ENCODE measurements around the gene PDE3A.
"Not testable (repeated sequence)": the region's sequence is repeated elsewhere in the genome, so short reads cannot be mapped to it uniquely, and the experiment has no call there.

Gene PDE3A

GRCh38 chr12:20372326-20373096 is 4.2 kb downstream of the PDE3A start:
- TF ChIP-seq CTCF (IDR thresholded peaks at IDR 0.05): no peak
- peak overlapping the region; percentile 83 for H3K4me3 ChIP-seq
- no peak for DNase-seq (ENCODE audit: low spot score)
- peak overlapping the region; percentile 78 to 97 for H3K27ac ChIP-seq

GRCh38 chr12:20374795-20375194 is 6.5 kb downstream of the PDE3A start:
- peak overlapping the region; percentile 83 for H3K4me3 ChIP-seq
- H3K27ac ChIP-seq: peak overlapping the region; percentile 78 to 97
- no peak for TF ChIP-seq CTCF (IDR thresholded peaks at IDR 0.05)
- no peak for DNase-seq (ENCODE audit: low spot score)

GRCh38 chr12:20375560-20375959 is 7.2 kb downstream of the PDE3A start:
- Histone ChIP-seq H3K4me3 (peak overlapping the region; percentile 17), H3K27ac (peak overlapping the region; percentile 9 to 16)
- DNase-seq (ENCODE audit: low spot score): no peak
- TF ChIP-seq CTCF (IDR thresholded peaks at IDR 0.05): no peak

- H3K27ac ChIP-seq: peak overlapping the region; percentile 22 to 26
- H3K4me3 ChIP-seq: peak overlapping the region; percentile 33
Observed at GRCh38 chr12:20376984-20377383, 8.6 kb downstream of the PDE3A start.

GRCh38 chr12:20377750-20378149 is 9.4 kb downstream of the PDE3A start:
- TF ChIP-seq CTCF (IDR thresholded peaks at IDR 0.05): no peak
- no peak for DNase-seq (ENCODE audit: low spot score)
- Histone ChIP-seq H3K27ac (peak overlapping the region; percentile 22 to 29), H3K4me3 (peak overlapping the region; percentile 10)

More at GRCh38 chr12:20376984-20377383, 8.6 kb downstream of the PDE3A start:
- TF ChIP-seq CTCF (IDR thresholded peaks at IDR 0.05): no peak
- no peak for DNase-seq (ENCODE audit: low spot score)

GRCh38 chr12:20382117-20382516 is 13.8 kb downstream of the PDE3A start:
- Histone ChIP-seq H3K4me3 (no peak overlapping the region), H3K27ac (peak overlapping the region in 1 of 2 donors; percentile 3)
- no peak for TF ChIP-seq CTCF (IDR thresholded peaks at IDR 0.05)
- DNase-seq (ENCODE audit: low spot score): no peak

GRCh38 chr12:20383612-20384011 is 15.3 kb downstream of the PDE3A start:
- no peak for TF ChIP-seq CTCF (IDR thresholded peaks at IDR 0.05)
- peak overlapping the region; percentile 10 for H3K4me3 ChIP-seq
- DNase-seq (ENCODE audit: low spot score): no peak
- peak overlapping the region; percentile 1 to 56 for H3K27ac ChIP-seq

- DNase-seq (ENCODE audit: low spot score); H3K4me3 ChIP-seq; H3K27ac ChIP-seq: not testable (repeated sequence)
Observed at GRCh38 chr12:20384836-20385235, 16.5 kb downstream of the PDE3A start.

Measured in coronary artery (tissue), 2 donors.